ENCODE data around the gene FBXO24. TPM values are rescaled to one million over a fixed set of nuclear protein-coding genes. Genes with fewer than 3 reads are reported as not detected.

Gene FBXO24
- total and polyA plus RNA-seq, 2 of the 4 experiments (the other 2 are of a cell fraction), result 0.43 to 0.54 TPM

- H2BK120ac ChIP-seq (ENCODE audit: low read depth, low read length), result no peak overlapping the region
- H3K14ac ChIP-seq (replicated peaks; ENCODE audit: low read depth, low read length), result no peak overlapping the region
- H2AK5ac ChIP-seq (ENCODE audit: low read depth, low read length), result no peak overlapping the region
- H3K36me3 ChIP-seq (ENCODE audit: control insufficient read depth, insufficient read depth, low read length), result no peaks in the 10 kb centered on the region
- in situ Hi-C loops (cut with MboI; ENCODE audit: low sequenced_read_pairs) (loop anchor here (25.0 kb wide), 1 partner anchor 272 kb away; the partner anchor contains the start of genes SLC12A9 and TRIP6), dilution Hi-C loops (cut with HindIII; ENCODE audit: low sequenced_read_pairs, unreplicated experiment) (no loop called here), intact Hi-C loops (cut with micrococcal nuclease) (no loop called here)
- ATAC-seq (ENCODE audit: low read depth) (no peak), DNase-seq (no peak)
- H4K5ac ChIP-seq (ENCODE audit: low read depth, low read length), result no peak overlapping the region
- CTCF ChIA-PET, result no interaction called here
- no peaks in the 10 kb centered on the region for H3K9me3 ChIP-seq (ENCODE audit: control insufficient read depth, insufficient read depth, low read length)
- TF ChIP-seq CTCF (conservative IDR thresholded peaks at IDR 0.05; ENCODE audit: low read depth, low read length), result no peak
- TF ChIP-seq USF2 (IDR thresholded peaks at IDR 0.05; ENCODE audit: low read depth, low read length), result no peak
- no peak for TF ChIP-seq BHLHE40 (IDR thresholded peaks at IDR 0.05; ENCODE audit: low read depth, low read length)
- no peak for TF ChIP-seq MAFK (IDR thresholded peaks at IDR 0.05; ENCODE audit: low read depth, low read length)
- TF ChIP-seq SMC3 (IDR thresholded peaks at IDR 0.05; ENCODE audit: low read depth, low read length), result no peak
- TF ChIP-seq ELK1 (IDR thresholded peaks at IDR 0.05; ENCODE audit: borderline replicate concordance, low read depth, low read length), result no peak
- TF ChIP-seq RCOR1 (IDR thresholded peaks at IDR 0.05; ENCODE audit: insufficient replicate concordance, low read length), result no peak
- no peak for TF ChIP-seq RAD21 (IDR thresholded peaks at IDR 0.05; ENCODE audit: low read length)
- no peak for TF ChIP-seq NFE2L2 (IDR thresholded peaks at IDR 0.05; ENCODE audit: low read depth, low read length)
- no peak for TF ChIP-seq RFX5 (IDR thresholded peaks at IDR 0.05; ENCODE audit: low read depth, low read length)
- TF ChIP-seq POLR2A (IDR thresholded peaks at IDR 0.05; ENCODE audit: low read depth, low read length), result no peak
- no peak for TF ChIP-seq MAZ (IDR thresholded peaks at IDR 0.05; ENCODE audit: borderline replicate concordance, low read depth, low read length)
- no peak for TF ChIP-seq CEBPB (IDR thresholded peaks at IDR 0.05; ENCODE audit: low read depth, low read length)
- no peak overlapping the region for H2BK15ac ChIP-seq (ENCODE audit: low read depth, low read length)
- peaks cover 7% of the 10 kb centered on the region for H4K20me1 ChIP-seq (ENCODE audit: insufficient read depth, low read length)
- peak overlapping the region; percentile 74 for H2AFZ ChIP-seq (replicated peaks; ENCODE audit: low read length, poor library complexity)
- WGBS, 2 experiments (ENCODE audit: extremely low coverage in 2 of 2, insufficient read length in 1 of 2), result 26% methylated on average over 14 of the region's 20 CpGs; no CpG with 5 or more reads in 1 of the 2 experiments
- H3K4me2 ChIP-seq (ENCODE audit: low read depth, low read length), result no peak overlapping the region
- no peak overlapping the region for H2BK5ac ChIP-seq (ENCODE audit: low read depth, low read length, poor library complexity, severe bottlenecking)
- H2BK20ac ChIP-seq (ENCODE audit: low read depth, low read length), result no peak overlapping the region
- H4K8ac ChIP-seq (ENCODE audit: low read depth in 2 of 2, low read length in 2 of 2), result peak overlapping the region in 1 of 2 experiments; percentile 19; a peak in 1 of 4 replicates
- H3K9me1 ChIP-seq (ENCODE audit: insufficient read depth, low read length), result 0 out of 2 replicates have a peak, but pooled peaks cover 6% of the 10 kb centered on the region
- peaks cover 4 to 9% of the 10 kb centered on the region in 2 experiments; a peak in 2 of 4 replicates for H3K79me1 ChIP-seq (ENCODE audit: low read depth in 1 of 2, low read length in 2 of 2)
- peaks cover 5% of the 10 kb centered on the region; the same call in 1 of the 2 replicates for H3K4me1 ChIP-seq (ENCODE audit: control insufficient read depth, insufficient read depth, low read length)
- no peak overlapping the region for H3K4me3 ChIP-seq (ENCODE audit: insufficient read depth, low read depth, low read length)
- no peak overlapping the region for H2AK9ac ChIP-seq (replicated peaks; ENCODE audit: low read depth, low read length, poor library complexity)
- no peak overlapping the region for H3K56ac ChIP-seq (ENCODE audit: extremely low read depth, insufficient read depth, low read length)
- no peak overlapping the region for H3K9ac ChIP-seq (ENCODE audit: low read depth, low read length)
- no peak overlapping the region for H3K23ac ChIP-seq (ENCODE audit: low read depth, low read length)
- no peak overlapping the region for H3K18ac ChIP-seq (ENCODE audit: low read depth, low read length)
- no TSS peak for BruUV-seq (replicated peaks)
- H4K91ac ChIP-seq (ENCODE audit: insufficient read depth, low read depth, low read length), result no peak overlapping the region
- H3K27me3 ChIP-seq (ENCODE audit: control insufficient read depth, insufficient read depth, low read length), result no peaks in the 10 kb centered on the region
- H3K27ac ChIP-seq (ENCODE audit: insufficient read depth, low read length), result no peak overlapping the region
- POLR2A ChIA-PET (ENCODE audit: unreplicated experiment), result no interaction called here
- no peak overlapping the region for H3K4ac ChIP-seq (ENCODE audit: low read depth, low read length)
Measured at GRCh38 chr7:100590077-100590737, 4.1 kb downstream of the FBXO24 start.

All from IMR-90 (cell line).